ENCODE measurements around the gene IER3IP1. TPM values are rescaled to one million over a fixed set of nuclear protein-coding genes. Genes with fewer than 3 reads are reported as not detected.

IER3IP1 gene
- total RNA-seq, 1 donor from 2014 or later, result 14.0 TPM

- H3K27me3 Mint-ChIP-seq, result no peaks in the 10 kb centered on the region
- no peaks in the 10 kb centered on the region for H3K4me1 Mint-ChIP-seq (ENCODE audit: unreplicated experiment)
- no peak overlapping the region for H3K27ac Mint-ChIP-seq
- DNase-seq (ENCODE audit: extremely low spot score, unreplicated experiment), result no peak
- no peak overlapping the region for H3K4me3 Mint-ChIP-seq
- peaks cover 33% of the 10 kb centered on the region for H3K36me3 Mint-ChIP-seq
- no peaks in the 10 kb centered on the region for H3K9me3 Mint-ChIP-seq
- TF ChIP-seq, protein P1, sequence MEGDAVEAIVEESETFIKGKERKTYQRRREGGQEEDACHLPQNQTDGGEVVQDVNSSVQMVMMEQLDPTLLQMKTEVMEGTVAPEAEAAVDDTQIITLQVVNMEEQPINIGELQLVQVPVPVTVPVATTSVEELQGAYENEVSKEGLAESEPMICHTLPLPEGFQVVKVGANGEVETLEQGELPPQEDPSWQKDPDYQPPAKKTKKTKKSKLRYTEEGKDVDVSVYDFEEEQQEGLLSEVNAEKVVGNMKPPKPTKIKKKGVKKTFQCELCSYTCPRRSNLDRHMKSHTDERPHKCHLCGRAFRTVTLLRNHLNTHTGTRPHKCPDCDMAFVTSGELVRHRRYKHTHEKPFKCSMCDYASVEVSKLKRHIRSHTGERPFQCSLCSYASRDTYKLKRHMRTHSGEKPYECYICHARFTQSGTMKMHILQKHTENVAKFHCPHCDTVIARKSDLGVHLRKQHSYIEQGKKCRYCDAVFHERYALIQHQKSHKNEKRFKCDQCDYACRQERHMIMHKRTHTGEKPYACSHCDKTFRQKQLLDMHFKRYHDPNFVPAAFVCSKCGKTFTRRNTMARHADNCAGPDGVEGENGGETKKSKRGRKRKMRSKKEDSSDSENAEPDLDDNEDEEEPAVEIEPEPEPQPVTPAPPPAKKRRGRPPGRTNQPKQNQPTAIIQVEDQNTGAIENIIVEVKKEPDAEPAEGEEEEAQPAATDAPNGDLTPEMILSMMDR (conservative IDR thresholded peaks at IDR 0.05), result no peak
Observed at GRCh38 chr18:47115205-47115604, 61.0 kb downstream of the IER3IP1 start.

DNA sequence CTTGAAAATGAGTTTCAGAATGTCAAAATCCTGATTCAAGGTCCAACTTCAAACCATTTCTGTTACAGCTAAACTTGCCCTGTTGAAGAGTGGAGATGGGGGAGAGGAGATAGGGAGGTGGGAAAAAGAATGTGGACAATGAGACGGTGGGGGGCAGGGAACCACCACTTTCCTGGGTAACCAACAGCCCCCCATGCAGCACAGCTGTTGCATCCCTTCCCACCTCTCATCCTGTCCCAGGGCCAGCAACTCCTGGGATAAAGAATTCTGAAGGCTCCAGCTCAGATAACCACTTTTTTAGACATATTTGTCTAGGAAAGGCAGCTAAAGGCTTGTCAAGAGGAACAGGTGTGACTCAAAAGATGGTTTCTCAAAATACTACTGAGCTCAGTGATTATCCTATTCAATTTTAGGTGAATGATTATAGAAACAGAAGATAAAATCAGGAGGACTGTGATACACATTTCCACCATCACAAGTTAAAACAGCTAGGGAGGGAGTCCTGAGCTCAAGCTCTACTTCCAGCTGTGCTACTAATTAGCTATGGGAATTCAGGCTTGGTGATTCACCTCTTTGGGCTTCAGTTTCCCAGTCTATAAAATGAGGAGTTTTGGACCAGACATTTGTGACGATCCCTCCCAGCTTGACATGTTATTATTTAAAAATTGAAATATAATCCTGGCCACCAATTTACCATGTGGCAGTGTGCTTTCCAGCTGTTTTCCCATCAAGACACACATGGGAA is 62.2 kb downstream of the IER3IP1 start:
- H3K36me3 Mint-ChIP-seq, result peaks cover 29% of the 10 kb centered on the region
- no peaks in the 10 kb centered on the region for H3K4me1 Mint-ChIP-seq (ENCODE audit: unreplicated experiment)
- H3K4me3 Mint-ChIP-seq, result no peak overlapping the region
- H3K27ac Mint-ChIP-seq, result no peak overlapping the region
- no peak for DNase-seq (ENCODE audit: extremely low spot score, unreplicated experiment)
- TF ChIP-seq, protein P1 (conservative IDR thresholded peaks at IDR 0.05), result no peak
- no peaks in the 10 kb centered on the region for H3K9me3 Mint-ChIP-seq
- no peaks in the 10 kb centered on the region for H3K27me3 Mint-ChIP-seq

- Mint-ChIP-seq H3K27ac (no peak overlapping the region), H3K4me3 (no peak overlapping the region), H3K9me3 (no peaks in the 10 kb centered on the region), H3K27me3 (no peaks in the 10 kb centered on the region), H3K36me3 (peaks cover 24% of the 10 kb centered on the region), H3K4me1 (ENCODE audit: unreplicated experiment) (no peaks in the 10 kb centered on the region)
- DNase-seq (ENCODE audit: extremely low spot score, unreplicated experiment), result no peak
- TF ChIP-seq, protein P1 (conservative IDR thresholded peaks at IDR 0.05), result no peak
Observed at GRCh38 chr18:47110492-47111274, 65.5 kb downstream of the IER3IP1 start.

GRCh38 chr18:47109720-47110119 is 66.4 kb downstream of the IER3IP1 start:
- Mint-ChIP-seq H3K4me3 (no peak overlapping the region), H3K4me1 (ENCODE audit: unreplicated experiment) (no peaks in the 10 kb centered on the region), H3K27ac (no peak overlapping the region), H3K9me3 (no peaks in the 10 kb centered on the region), H3K27me3 (no peaks in the 10 kb centered on the region), H3K36me3 (peaks cover 24% of the 10 kb centered on the region)
- no peak for DNase-seq (ENCODE audit: extremely low spot score, unreplicated experiment)
- TF ChIP-seq, protein P1 (conservative IDR thresholded peaks at IDR 0.05), result no peak

DNA sequence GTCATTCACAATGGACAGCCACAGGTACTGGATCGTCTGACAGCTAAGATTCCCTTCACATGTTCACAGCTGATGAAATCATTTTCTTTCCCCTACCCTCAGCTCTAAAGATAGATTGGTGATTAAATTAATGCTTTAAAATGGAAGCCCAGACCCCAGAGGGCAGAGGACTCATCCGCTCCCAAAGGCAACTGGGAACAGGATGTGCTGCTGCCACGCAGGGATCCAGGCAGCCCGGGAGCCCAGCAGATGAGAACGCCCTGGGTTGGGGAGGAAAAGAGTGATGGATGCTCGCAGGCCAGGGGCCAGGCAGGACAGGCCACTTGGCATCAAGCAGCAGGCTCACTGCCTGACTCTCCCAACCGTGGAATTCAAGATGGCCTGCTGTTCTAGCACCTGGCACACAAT is 67.2 kb downstream of the IER3IP1 start:
- TF ChIP-seq, protein P1 (conservative IDR thresholded peaks at IDR 0.05), result no peak
- no peak overlapping the region for H3K4me3 Mint-ChIP-seq
- H3K9me3 Mint-ChIP-seq, result no peaks in the 10 kb centered on the region
- H3K36me3 Mint-ChIP-seq, result peaks cover 24% of the 10 kb centered on the region
- H3K4me1 Mint-ChIP-seq (ENCODE audit: unreplicated experiment), result no peaks in the 10 kb centered on the region
- no peak overlapping the region for H3K27ac Mint-ChIP-seq
- no peaks in the 10 kb centered on the region for H3K27me3 Mint-ChIP-seq
- no peak for DNase-seq (ENCODE audit: extremely low spot score, unreplicated experiment)
